Left renal cortex interstitium (tissue), 4 donors: ENCODE measurements around the gene TBC1D8. TPM values are rescaled to one million over a fixed set of nuclear protein-coding genes. Genes with fewer than 3 reads are reported as not detected.

Source experiments
- DNase-seq, 4 donors: peaks; one replicate each; pipeline ENCODE4 v3.0.0-alpha.2; 2013; ENCODE audit warnings: low read depth in 4 of 4, low spot score in 2 of 4, missing footprints in 1 of 4
- polyA plus RNA-seq, 4 donors: library from polyadenylated mRNA; unstranded; fragments of 120-200 nt; gene quantifications; one replicate each; pipeline ENCODE4 v1.2.1, GENCODE V29; 2013; ENCODE audit not compliant: insufficient read length in 4 of 4

The TBC1D8 gene
- polyA plus RNA-seq, 4 donors = 24.9 to 44.6 (median 35.5) TPM

- DNase-seq = no peak
These were observed 166.3 kb downstream of the TBC1D8 start for GRCh38 chr2:100984892-100985307.

- DNase-seq = no peak
These were observed 167.4 kb downstream of the TBC1D8 start for GRCh38 chr2:100983684-100984310.

DNA sequence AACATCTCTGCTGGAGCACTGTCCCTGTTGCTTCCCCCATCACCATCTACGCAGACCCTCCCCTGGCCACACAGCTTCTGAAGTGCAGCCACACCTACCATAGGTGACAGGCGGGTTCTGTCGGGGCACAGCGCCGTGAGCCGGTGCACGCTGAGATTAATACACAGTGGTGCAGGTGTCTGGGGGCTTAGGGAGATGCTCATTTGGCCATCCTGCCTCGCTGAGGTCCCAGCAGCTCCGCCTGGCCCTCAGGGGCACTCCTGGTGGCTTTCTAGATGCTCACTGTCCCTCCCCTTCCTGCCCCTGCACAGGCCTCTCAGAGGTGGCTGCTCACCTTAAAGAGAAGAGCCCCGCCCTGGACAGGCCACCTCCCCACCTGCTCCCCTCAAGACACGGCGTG, 168.0 kb downstream of the TBC1D8 start:
- no peak for DNase-seq

DNA sequence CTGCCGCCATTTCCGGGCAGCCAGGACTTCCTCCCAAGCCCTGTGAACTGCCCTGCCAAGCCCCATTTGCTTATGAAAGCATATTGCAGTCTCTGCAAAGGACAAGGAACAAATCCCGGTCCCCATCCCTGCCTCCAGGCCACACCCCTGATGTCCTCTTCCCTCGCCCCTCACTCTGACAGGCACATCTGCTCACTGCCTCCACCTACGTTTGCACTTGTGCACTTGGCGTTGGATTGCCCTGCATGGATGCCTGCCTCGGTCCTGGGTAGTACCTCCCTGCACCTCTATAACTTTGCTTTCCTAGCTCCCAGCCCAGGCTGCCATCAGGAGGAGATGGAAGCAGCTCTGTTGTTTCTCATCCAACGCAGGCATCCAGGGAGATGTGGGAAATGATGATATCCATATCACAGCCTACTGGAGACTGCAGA, 168.7 kb downstream of the TBC1D8 start:
- DNase-seq = no peak

GRCh38 chr2:100981011-100981410, 170.2 kb downstream of the TBC1D8 start:
- DNase-seq = no peak

GRCh38 chr2:100980046-100980445, 171.1 kb downstream of the TBC1D8 start:
- DNase-seq = no peak

GRCh38 chr2:100978582-100979191, 172.5 kb downstream of the TBC1D8 start:
- DNase-seq = no peak

DNA sequence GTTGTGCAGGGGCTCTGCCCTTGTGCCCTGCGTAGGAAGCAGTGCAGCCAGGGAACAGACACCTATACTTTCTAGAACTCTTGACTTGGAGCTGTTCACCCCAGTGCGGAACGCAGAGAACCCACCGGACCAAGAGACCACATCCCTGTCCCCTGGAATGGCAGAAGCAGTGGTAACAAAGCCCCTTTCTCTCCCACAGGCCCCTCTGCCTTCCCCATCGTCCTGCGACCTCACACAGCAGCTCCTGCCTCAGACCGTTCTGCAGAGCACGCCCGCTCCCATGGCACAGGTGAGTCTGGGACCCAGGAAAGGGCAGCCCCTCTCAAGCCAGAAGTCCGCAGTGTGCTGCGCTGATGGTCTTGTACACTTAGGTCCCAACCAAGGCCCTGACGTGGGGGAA, 173.7 kb downstream of the TBC1D8 start:
- DNase-seq = no peak

DNA sequence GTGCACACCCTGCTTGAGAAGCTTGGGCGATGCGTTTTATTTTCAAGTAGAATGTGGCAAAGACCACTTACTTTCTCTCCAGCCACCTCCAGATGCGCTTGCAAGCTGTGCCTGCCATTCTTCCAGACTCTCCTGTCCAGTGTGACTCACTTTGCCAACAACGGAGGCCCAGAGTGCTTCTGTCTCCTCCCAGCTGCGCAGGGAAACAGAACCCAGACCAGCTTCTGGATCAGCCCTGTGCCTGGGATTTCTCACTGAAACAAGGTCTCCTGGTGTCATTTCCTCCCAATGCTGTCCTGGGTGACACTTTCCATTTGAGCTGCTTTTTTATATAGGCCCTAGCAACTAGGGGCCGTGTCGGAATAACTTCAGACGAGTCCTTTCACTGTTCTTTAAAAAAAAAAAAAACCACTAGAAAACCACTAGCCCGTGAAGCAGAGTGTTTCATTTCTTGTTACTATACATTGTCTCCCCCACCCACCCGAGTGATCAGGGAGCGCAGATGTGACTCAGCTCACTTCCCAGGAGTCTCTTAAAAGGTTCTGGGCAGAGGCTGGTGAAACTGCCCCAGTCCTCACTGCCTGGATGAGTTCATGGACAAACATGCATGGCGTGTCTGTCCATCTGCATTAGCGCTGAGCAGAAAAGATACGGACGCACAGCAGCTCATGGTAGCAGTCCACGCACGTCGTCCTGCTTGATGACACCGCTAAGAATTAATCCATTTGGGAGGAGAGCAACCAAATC, 174.4 kb downstream of the TBC1D8 start:
- DNase-seq = no peak

DNA sequence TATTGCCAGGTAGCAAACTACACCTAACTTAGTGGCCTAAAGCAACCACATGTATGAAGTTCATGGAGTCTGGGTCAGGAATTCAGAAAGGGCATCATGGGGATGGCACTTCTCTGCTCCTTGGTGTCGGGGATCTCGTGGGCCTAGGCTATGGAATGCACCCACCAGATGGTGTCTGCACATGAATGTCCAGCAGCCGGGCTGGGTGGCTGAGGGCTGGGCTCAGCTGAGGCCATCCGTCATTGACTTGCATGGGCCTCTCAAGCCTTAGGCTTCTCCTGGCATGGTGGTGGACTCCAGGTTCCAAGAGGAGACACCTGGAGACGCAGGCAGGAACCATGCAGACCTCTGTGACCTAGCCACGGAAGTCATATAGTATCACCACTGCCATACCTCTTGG, 175.1 kb downstream of the TBC1D8 start:
- no peak for DNase-seq

GRCh38 chr2:100975521-100975785, 175.7 kb downstream of the TBC1D8 start:
- DNase-seq = no peak

DNA sequence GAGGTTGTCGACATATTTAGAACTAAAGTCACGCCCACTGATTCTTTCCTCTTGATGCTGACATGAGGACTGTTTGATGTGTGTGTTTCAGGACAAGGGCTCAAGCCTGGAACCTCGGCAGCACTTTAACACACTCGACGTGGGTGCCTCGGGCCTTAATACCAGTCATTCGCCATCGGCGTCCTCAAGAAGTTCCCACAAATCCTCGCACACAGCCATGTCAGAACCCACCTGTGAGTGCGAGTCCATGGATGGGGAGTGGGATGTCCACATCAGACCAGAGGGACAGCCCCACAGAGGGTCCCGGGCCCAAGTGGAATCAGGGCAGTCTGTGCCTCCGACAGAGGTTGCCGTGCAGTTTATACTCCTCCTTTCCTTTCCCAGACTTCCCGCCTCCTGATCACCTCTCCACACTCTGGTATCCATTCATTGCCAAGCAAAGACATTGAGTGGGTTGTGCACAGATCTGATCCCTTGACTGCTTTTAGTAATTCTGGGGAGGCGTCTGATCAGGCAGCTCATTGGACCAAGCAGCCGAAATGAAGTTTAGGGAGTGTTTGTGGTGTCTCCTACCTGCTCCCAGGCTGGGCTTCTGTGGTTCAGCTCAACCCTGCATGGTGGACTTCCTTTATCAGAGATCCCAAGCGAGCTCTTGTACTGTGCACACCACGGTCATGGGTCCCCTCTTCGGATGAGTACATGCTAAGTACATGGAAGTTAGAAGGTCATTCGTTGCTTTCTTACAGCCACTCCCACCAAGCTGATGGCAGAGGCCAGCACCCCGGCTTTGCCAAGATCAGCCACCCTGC, 176.3 kb downstream of the TBC1D8 start:
- no peak for DNase-seq

GRCh38 chr2:100972452-100972851, 178.7 kb downstream of the TBC1D8 start:
- no peak for DNase-seq

- DNase-seq = no peak
These were observed 180.0 kb downstream of the TBC1D8 start for GRCh38 chr2:100971221-100971620.

DNA sequence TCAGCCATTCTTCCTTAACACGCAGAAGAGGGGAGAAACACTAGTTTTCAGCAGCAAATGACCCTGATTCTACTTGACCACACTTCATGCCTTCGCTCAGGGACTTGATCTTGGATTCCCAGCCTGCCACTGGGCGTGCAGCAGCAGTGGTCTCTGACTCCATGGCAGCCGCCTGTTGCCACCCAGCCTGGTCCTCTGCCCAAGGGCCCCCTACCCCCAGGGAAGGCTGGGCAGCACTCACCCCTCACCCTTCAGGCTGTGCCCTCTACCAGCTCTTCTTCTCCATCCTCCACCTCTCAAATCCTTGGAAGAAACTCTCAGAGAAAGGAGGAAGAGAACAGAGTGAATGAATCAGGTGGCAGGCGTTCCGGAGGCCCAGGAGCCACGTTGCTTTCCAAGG, 181.2 kb downstream of the TBC1D8 start:
- no peak for DNase-seq

- no peak for DNase-seq
These were observed 182.7 kb downstream of the TBC1D8 start for GRCh38 chr2:100968146-100969145.

GRCh38 chr2:100967716-100968115, 183.5 kb downstream of the TBC1D8 start:
- no peak for DNase-seq

- DNase-seq = no peak
These were observed 185.6 kb downstream of the TBC1D8 start for GRCh38 chr2:100965596-100965995.

- DNase-seq = no peak
These were observed 186.5 kb downstream of the TBC1D8 start for GRCh38 chr2:100964681-100965169.

- DNase-seq = no peak
These were observed 187.0 kb downstream of the TBC1D8 start for GRCh38 chr2:100964222-100964621.
